Gastroesophageal sphincter (tissue), 3 donors: ENCODE measurements around the gene FRMPD1.

Source experiments
- POLR2AphosphoS5 ChIP-seq: sonication (generic); formaldehyde crosslinking; IDR thresholded peaks from one replicate; pipeline ENCODE4 v1.6.1; 2017; ENCODE audit warnings: antibody characterized with exemption
- TF ChIP-seq, protein P1 (sequence below), 4 experiments: fragments of 200-600 bp in 2 of 4; fragments of 450-650 bp in 2 of 4; sonication (generic) in 1 of 4; IDR thresholded peaks; one replicate each; pipeline ENCODE4 v1.5.1; 2017 to 2019; ENCODE audit warnings: antibody characterized with exemption in 4 of 4, mild to moderate bottlenecking in 2 of 4, moderate library complexity in 2 of 4

GRCh38 chr9:37618817-37619216 lies 31.9 kb upstream of the FRMPD1 start:
- no peak for TF ChIP-seq POLR2AphosphoS5
- TF ChIP-seq, protein P1, sequence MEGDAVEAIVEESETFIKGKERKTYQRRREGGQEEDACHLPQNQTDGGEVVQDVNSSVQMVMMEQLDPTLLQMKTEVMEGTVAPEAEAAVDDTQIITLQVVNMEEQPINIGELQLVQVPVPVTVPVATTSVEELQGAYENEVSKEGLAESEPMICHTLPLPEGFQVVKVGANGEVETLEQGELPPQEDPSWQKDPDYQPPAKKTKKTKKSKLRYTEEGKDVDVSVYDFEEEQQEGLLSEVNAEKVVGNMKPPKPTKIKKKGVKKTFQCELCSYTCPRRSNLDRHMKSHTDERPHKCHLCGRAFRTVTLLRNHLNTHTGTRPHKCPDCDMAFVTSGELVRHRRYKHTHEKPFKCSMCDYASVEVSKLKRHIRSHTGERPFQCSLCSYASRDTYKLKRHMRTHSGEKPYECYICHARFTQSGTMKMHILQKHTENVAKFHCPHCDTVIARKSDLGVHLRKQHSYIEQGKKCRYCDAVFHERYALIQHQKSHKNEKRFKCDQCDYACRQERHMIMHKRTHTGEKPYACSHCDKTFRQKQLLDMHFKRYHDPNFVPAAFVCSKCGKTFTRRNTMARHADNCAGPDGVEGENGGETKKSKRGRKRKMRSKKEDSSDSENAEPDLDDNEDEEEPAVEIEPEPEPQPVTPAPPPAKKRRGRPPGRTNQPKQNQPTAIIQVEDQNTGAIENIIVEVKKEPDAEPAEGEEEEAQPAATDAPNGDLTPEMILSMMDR (IDR thresholded peaks at IDR 0.05), result no peak
